HT1080 (cell line): Measurements from ENCODE around the gene SLC7A14. TPM values are rescaled to one million over a fixed set of nuclear protein-coding genes. Genes with fewer than 3 reads are reported as not detected.

Experiments used
- DNase-seq: peaks from one replicate; pipeline ENCODE4 v3.0.0-alpha.2; 2015; ENCODE audit warnings: low read depth
- total RNA-seq: library from RNA; depleted of rRNA; stranded (reverse); fragments of >200 nt; shearing (Covaris generic); gene quantifications from 2 replicates; pipeline ENCODE4 v1.2.3, GENCODE V29; 2014

Gene SLC7A14
- total RNA-seq, 1 experiment from 2014 or later: not detected

DNA sequence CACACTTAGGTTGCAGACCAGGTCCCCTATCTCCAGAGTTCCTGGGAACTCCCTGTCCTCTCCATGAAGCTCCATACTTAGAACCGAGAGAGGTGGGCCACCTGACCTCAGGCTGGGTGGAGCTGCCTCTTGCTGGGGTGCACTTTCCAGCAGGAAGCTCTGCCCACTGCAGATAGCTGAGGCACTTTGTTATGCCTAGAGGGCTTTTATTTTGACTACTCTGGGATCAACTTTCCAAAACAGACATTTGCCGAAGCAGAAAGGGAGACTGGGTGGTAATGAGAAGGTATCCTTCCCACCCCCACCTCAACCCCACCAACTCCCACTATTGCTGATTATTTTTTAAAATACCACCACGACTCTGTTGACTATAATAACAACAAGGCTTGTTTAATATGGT lies 112.5 kb downstream of the SLC7A14 start:
- no peak for DNase-seq

DNA sequence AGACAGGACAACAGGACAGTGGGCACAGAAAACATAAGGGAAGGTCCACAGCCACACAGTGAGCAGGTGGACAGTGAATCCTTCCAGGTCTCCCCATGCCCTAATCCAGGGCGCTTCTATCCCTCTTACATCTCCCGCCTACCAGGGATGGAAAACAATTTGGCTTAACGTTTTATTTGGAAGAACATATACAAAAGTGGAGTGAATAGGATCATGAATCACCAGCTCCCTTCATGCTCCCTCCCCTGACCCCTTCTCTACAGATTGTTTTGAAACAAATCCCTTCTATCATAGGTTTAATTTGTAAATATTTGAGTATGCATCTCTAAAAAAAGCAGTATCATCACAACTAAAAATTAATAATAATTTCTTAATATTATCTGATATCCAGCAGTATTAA lies 114.7 kb downstream of the SLC7A14 start:
- DNase-seq: no peak

DNA sequence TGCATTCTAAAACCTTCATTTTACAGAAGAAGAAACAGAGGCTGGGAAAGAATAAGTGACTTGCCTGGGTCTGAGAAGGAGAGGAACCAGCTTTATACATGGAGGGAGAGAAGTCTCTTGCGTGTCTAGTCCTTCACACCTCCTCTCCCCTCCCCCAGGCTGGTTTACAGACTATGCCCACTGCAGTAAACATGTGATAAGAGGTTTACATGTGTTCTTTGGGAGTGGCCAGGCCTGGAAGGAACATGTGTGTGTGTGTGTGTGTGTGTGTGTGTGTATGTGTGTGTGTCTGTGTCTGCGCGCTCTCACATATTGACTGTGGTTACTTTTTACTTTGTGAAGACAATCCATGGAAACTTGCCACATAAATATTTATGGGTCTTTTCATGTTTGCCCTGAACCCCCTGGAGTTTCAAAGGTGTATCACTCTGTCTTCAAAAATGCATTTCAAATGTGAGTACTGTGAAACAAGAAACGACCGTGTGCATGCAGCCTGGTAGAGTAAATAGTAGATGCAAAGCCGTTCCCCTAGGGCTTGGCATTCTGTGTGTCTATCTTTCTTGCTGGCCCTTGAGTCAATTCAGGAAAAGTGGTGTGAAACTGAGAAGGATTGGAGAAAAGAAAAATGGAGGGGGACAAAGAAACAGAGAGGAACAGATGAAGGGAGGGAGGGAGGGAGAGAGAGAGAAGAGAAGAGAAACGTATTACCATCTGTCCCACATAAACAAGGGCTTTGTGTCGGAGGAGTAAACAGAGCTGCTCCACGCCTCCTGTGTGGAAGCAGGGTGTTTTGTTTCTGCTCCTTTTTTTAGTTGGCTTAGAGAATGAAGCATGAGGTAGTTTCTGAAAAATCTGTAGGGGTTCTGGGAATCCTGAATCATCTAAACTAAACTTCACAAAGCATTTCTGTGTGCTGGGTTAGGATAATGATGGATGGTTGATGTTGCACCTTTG lies 115.5 kb downstream of the SLC7A14 start:
- no peak for DNase-seq

DNA sequence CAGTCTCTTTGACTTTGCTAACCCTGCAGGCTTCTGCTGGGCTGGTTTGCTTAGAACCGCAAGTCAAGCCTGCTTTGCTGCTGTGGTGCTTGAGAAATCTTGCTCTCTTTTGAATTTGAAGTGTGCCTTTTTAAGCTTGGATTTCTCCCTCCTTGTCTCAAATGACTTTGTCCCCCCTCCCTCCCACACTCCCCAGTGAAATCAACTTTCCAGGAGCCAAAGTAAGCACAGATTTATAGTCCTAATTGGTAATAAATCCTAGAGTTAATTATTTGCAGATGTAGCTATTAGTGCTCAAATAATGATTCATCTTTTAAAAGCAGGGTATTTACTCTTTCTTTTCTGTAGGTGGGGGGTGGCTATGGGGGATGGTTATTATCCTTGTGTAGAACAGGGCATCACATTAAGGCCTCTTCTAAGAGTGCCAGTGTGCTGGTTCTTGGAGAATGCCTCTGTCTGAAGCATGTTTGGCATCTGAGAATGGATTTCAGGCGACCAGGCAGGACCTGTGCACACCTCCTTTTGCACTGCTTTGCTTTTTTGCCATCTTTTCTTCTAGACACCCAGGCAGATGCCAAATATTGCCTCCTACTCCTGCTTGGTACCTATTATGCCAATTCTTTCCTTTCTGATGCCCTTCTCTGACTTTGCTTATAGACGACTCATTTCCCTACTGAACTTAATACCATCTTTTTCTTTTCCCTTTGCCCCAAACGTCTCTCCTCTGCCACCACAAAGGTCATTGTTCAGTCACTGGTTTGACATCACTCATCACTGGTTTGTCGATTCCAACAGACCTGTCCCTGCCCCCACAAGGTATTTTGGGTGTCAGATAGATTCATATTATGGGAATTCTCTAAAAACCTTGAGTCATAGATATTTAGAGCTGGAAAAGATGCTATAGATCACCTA lies 116.5 kb downstream of the SLC7A14 start:
- no peak for DNase-seq

DNA sequence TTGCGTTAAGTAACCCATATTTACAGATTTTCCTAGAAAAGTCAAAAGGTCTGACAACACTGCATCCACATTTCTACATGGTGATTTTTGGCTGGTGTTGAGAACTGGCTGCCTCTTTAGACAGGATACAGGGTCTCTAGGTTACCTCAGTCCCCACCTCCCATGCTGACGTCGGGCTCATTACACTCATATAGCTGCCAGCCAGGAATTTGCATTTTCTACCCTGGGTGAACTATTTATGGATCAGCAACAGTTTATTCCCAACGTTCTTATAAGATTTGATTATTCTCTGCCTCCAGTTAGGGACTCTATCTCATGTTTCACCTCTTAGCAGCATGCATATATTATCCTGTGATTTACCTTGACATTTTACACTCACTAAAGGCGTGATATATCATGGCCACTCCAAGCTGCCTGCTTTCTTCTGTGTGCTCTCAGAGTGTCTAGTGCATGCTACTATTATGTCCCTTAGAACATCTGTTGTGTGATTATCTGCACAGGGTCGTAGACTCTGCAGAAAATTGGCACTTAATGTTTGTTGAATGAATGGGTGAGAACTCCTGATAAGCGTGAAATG lies 118.2 kb downstream of the SLC7A14 start:
- no peak for DNase-seq

DNA sequence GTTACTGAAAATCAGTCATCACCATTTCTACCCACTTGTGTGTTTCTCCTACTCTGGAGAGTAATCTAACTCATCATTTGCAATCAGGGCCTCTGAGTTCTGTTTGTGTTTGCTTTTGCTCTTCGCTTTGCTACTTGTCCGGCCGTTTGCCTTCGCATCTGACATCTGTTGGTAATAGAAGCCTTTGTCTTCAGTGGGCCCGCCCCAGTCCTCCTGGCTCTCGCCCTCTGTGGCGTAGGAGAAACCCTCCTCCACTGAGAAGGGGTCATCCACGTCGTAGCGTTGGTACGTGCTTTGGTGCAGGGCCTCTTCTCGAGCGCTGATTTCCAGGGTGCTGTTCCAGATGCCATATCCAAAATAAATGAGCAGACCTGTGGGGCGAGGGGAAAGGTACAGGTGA lies 118.9 kb downstream of the SLC7A14 start:
- no peak for DNase-seq

DNA sequence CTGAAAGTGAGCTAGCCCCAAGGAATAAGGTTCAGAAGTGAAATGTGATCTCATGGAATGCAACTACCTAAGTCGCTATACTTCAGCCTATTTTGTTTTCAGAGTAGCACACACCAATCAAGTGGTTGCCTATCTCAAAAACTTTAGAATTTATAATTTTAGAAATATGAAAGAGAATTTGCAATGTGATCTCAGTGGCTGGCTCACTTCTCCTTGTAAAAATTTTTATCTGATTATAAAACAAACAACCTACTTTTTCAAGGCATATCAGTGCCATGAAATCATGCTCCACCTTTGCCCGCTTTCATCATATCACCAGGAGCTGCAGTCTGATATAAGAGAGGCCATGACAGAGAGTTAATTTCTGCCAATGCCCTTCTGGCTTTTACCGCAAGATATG lies 119.9 kb downstream of the SLC7A14 start:
- DNase-seq: no peak

DNA sequence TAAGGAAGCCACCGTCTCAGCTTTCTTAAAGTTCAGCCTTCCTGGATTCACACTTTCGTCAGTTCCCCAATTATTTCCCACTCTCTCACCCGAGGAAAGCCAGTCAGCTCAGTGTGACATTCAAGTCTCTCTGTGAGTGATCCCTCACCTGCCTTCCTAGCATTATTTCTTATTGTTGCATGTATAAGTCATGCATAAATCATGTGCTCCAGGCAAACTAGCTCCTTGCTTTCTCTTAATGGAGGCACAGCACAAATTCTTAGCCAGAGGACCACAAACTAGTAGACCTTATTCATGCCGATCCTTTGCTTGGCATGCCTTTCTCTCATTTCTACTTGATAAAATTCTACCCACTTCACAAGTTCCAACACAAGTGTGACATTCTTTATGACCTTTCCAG lies 122.9 kb downstream of the SLC7A14 start:
- no peak for DNase-seq

DNA sequence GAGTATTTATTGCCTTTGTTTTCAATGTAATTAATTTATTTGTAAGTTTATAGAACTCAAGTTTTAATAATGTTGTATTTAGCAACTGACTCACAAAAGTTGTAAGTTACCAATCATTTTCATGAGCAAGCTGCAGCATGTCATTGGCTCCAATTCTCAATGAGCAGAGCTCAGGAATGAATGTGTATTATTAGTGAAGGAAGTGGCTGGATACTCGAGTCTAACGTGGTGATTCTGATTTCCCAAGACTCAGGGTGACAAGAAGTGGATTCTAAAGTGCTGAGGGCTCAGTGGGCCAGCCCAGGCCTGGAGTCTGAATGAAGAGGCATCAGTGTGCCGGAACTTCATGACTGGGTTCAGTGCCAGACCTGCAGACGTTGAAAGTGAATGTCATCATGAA lies 127.6 kb downstream of the SLC7A14 start:
- DNase-seq: no peak

DNA sequence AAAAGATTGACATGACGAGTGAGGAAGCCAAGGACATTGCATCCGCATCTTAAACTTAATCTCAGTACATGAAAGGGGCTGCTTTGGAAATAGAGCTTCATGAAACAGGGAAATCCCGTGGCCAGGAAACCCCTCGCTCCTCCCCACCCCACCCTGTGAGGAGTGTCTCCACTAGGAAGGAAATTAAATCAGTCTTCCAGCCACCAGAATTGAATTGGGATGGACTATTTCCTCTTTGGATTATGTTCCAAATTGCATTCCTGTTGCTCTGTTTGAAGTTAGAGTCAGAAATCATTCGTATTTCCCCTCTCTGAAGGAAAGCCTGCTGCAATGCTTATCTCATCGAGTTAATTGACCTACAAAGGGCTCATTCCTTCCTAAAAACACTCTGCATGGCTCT lies 131.4 kb downstream of the SLC7A14 start:
- no peak for DNase-seq

DNA sequence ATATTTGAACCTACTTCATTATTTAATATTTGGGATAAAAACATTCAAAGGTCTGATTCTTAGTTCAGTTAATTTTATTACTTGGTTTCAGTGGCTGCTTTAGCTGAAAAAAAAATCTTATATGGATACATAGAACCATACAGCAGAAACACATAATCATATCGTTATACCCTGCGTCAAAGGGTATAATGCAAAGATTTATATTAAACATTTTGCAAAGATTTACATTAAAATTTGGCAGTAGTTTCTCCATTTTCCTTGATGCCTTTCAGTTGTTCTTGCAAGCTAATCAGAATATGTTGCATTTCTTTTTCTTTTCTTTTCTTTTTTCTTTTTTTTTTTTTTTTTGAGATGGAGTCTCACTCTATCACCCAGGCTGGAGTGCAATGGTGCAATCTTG lies 135.8 kb downstream of the SLC7A14 start:
- no peak for DNase-seq

DNA sequence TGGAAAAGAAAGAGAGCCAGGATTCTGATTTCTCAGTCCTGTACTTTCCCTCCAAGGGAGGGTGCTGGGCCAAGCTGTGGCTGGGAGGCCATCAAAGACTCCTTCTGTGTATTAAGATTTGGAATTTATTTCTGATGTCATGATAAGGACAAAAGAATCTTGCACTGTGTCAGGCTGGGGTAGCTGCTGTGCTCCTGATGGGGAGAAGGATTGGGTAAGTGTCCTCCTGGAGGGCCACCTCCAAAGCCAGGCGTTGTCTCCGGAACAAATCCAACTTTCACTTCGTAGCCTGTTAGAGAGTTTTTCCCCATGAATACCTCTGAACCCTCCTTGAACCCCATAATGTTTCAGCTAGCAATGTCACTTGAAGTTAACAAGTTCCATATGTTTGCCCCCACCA lies 137.3 kb downstream of the SLC7A14 start:
- DNase-seq: no peak

DNA sequence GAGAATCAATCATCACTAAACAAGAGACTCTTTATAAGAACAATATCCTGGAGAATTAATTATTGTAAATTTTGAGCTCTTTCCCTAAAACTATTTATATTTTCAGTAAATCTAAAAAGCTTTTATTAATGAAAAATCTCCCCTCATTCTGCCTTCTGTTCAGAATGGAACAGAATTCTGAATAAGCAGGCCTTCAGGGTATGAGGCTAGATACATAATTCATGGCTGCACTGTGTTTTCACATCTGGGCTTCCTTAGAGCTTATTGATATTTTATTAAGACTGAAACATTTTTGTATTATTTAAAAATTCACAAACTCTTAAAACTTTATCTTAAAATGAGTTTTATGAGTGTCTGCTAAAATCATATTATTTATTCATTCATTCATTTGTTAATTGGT lies 142.4 kb downstream of the SLC7A14 start:
- DNase-seq: no peak

DNA sequence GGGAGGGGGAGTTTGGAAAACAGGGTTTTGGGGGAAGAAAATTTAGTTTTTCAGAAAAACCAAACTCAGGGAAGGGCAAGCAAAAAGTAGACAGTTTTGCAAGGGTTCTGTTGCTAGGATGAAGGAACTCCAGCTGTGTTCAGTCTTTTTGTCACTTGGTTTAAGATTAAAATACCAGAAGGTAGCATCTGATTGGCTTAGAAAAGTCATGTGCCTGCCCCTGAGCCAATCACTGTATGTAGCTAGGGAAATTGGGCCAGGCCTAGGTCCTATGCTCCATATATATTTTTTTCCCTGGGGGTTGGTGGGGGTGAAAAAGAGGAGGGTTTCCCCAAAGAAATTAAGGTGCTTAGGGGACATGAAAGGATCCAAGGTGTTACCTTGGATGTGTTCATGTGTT lies 142.9 kb downstream of the SLC7A14 start:
- no peak for DNase-seq

DNA sequence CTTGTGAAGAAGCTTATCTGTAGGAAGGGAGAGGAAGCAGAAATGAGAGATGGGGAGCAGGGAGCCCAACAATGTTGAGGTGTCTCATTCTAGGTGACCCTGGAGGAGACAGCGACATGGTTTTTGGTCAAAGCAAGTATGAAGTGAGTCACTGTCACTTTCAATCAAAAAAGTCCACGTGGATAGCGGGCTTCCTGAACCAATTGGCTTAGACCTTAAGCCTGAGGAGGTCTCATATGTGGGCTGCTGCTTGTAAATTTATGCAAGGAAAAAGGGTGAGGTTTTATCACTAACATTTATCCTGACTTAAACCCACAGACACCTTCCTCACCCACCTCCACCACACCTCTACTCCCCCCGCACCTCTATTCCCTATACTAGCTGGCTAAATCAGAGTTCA lies 144.5 kb downstream of the SLC7A14 start:
- DNase-seq: no peak

DNA sequence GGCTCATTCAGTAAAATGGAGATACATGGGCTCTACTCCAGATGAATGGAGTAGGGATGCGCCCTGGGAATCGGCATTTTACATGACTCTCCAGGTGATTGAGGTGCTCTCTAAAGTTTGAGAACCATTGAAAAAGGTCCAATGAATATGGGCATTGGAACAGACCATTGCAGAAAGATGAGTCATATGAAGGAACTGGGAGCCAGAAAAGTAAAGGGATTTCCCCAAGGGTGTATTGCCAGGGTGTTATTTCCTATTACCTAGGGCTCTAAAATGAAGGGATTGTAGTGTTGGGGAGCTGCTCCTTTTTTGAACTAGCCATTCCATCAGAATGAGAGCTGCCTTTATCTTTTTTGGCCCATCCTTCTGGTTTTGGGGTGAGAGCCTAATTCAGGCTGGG lies 145.5 kb downstream of the SLC7A14 start:
- DNase-seq: peak; percentile 47

DNA sequence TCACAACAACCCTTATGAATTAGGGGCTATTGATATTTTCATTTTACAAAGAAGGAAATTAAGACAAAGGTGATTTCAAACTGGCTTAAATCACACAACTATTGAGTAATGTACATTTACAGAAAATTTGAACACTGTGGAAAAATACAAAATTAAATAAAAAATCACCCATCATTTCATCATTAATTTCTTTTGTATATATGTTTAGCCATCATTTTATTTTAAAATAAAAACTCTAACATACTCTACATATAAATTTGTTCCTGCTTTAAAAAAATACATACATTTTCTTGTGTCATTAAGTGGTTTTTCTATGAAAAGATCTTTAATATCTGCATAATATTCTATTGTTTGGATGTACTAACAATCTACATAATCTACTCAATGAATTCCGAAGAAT lies 147.0 kb downstream of the SLC7A14 start:
- no peak for DNase-seq

DNA sequence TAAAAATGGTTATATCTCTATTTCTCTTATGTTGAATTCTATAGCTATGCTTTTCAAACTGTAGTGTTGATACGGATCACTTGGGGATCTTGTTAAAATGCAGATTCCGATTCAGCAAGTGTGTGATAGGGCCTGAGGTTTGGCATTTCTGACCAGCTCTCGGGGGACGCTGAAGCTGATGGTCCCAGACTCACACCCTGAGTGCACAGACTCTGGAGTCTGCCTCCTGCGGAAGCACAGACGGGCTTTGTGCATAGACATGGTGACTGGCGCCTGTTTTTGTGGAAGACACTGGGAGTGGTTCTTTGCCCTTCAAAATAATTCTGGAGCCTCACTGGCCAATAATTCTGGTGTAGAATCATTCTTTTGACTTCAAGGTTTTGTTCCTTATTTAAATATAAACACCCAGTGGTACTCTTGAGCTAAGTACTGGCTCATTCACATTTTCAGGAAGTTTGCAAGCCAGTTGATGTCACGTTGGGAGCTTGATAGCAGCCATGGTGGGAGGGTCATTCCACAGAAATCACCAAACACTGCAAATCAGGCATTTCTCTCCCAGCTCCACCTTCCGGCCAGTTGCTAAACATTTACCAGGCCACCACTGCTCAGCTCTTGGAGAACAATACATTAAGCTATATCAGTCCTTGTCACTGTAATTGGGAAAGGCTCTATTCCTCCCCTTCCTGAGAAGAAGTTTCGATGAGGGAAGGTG lies 148.0 kb downstream of the SLC7A14 start:
- no peak for DNase-seq

DNA sequence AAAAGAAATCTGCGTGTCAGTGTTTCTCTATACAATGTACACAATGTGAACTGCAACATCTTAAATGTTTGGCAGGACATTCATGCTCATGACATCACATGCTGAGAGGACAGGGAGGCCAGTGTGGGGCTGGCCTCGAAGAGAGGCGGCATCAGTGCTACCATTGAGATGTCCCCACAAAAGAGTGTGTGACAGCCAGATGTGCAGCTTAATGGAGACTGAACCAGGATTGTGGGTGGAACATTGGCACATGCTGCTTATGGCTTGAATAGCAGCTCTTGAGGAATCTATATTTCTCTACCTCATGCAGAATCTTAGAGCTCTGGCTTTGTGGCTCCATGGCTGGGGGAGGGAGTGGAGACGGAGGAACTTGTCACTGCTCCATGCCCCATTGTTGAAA lies 148.7 kb downstream of the SLC7A14 start:
- no peak for DNase-seq

DNA sequence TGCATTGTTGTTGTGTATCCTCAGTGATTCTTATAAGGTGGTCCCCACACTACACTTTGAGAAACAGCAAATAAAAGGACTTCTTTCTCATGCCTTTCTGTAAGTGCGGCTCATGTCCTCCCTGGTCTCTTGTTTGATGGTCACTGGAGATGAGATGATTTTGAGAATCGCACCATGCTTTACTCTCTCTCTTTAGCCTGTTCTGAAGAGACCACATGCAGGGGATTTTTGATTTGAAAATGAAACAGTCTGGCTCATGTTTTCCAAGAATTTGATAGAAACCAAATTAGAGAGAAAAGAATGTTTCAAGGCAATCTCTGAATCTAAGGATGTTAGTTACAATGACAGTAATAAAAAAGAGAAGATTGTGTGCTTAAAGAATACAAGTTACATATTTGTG lies 149.2 kb downstream of the SLC7A14 start:
- no peak for DNase-seq

DNA sequence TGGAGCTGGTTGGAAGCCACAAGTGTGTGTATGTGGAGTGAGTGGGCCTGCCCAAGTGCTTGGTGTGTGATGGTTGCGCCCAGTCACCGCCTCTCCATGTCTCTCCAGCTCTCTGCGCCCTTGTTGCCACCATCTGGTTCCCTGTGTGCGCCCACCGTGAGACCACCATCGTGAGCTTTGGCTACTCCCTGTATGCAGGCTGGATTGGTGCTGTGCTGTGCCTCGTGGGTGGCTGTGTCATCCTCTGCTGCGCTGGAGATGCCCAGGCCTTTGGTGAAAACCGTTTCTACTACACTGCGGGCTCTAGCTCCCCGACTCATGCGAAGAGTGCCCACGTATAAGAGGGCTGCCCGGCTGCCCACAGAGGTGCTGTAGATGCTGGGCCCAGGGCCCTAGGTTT lies 153.5 kb downstream of the SLC7A14 start:
- DNase-seq: no peak
